Ovary (tissue), 3 donors: ENCODE results near the gene PLPPR4.

Experiments used
- POLR2A ChIP-seq: fragments of 450-650 bp; IDR thresholded peaks from one replicate; pipeline ENCODE4 v1.6.1; 2017; ENCODE audit warnings: antibody characterized with exemption, mild to moderate bottlenecking, moderate library complexity
- TF ChIP-seq, protein P1 (sequence below), 3 donors: fragments of 450-650 bp in 2 of 3; fragments of 200-600 bp in 1 of 3; IDR thresholded peaks; one replicate each; pipeline versions ENCODE4 v1.5.1 to v1.8.0; 2016 to 2022; ENCODE audit warnings: antibody characterized with exemption in 3 of 3, mild to moderate bottlenecking in 1 of 3
- donor health status: DM: no; HTN: no; CAD: no.

GRCh38 chr1:99326215-99326949, 62.1 kb downstream of the PLPPR4 start:
- TF ChIP-seq, protein P1, sequence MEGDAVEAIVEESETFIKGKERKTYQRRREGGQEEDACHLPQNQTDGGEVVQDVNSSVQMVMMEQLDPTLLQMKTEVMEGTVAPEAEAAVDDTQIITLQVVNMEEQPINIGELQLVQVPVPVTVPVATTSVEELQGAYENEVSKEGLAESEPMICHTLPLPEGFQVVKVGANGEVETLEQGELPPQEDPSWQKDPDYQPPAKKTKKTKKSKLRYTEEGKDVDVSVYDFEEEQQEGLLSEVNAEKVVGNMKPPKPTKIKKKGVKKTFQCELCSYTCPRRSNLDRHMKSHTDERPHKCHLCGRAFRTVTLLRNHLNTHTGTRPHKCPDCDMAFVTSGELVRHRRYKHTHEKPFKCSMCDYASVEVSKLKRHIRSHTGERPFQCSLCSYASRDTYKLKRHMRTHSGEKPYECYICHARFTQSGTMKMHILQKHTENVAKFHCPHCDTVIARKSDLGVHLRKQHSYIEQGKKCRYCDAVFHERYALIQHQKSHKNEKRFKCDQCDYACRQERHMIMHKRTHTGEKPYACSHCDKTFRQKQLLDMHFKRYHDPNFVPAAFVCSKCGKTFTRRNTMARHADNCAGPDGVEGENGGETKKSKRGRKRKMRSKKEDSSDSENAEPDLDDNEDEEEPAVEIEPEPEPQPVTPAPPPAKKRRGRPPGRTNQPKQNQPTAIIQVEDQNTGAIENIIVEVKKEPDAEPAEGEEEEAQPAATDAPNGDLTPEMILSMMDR (IDR thresholded peaks at IDR 0.05) = no peak
- no peak for TF ChIP-seq POLR2A
